Measurements from ENCODE around the gene MACROD2.

DNA sequence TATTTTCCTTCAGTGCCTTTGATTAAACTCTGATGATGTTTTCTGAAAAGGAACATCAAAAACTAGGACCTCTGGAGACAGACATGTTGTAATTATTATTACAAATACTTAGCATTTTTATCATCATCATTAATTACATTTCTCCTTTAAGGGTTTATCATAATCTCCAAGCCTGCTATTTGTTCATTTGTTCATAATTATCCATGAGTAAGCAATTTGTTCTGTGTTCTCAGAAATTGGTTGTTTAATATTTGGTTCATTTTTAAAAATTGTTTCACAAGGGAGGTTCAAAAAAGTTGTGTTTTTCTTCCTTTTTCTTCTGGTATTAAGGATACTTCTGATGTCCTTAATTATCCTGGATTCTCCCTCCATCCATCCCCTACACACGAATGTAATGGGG, 1192.3 kb downstream of the MACROD2 start:
- TF ChIP-seq, protein P1, sequence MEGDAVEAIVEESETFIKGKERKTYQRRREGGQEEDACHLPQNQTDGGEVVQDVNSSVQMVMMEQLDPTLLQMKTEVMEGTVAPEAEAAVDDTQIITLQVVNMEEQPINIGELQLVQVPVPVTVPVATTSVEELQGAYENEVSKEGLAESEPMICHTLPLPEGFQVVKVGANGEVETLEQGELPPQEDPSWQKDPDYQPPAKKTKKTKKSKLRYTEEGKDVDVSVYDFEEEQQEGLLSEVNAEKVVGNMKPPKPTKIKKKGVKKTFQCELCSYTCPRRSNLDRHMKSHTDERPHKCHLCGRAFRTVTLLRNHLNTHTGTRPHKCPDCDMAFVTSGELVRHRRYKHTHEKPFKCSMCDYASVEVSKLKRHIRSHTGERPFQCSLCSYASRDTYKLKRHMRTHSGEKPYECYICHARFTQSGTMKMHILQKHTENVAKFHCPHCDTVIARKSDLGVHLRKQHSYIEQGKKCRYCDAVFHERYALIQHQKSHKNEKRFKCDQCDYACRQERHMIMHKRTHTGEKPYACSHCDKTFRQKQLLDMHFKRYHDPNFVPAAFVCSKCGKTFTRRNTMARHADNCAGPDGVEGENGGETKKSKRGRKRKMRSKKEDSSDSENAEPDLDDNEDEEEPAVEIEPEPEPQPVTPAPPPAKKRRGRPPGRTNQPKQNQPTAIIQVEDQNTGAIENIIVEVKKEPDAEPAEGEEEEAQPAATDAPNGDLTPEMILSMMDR (IDR thresholded peaks at IDR 0.05), result no peak
- TF ChIP-seq POLR2A (IDR thresholded peaks at IDR 0.05), result no peak
